Stimulated activated CD4-positive, alpha-beta T cell treated with anti-CD3 and anti-CD28 coated beads, Interleukin-2, amount 100 ng/mL, for 4 hours (primary cell): ENCODE measurements around the gene XPR1.
"Not testable (repeated sequence)": the region's sequence is repeated elsewhere in the genome, so short reads cannot be mapped to it uniquely, and the experiment has no call there.

Source experiments
- DNase-seq: peaks from one replicate; pipeline ENCODE4 v3.0.0-alpha.2; 2020; ENCODE audit warnings: low read depth

Gene XPR1

GRCh38 chr1:180722586-180722985, 90.8 kb downstream of the XPR1 start:
- no peak for DNase-seq

GRCh38 chr1:180724055-180724454, 92.2 kb downstream of the XPR1 start:
- DNase-seq: no peak

GRCh38 chr1:180726024-180726423, 94.2 kb downstream of the XPR1 start:
- DNase-seq: not testable (repeated sequence)

DNA sequence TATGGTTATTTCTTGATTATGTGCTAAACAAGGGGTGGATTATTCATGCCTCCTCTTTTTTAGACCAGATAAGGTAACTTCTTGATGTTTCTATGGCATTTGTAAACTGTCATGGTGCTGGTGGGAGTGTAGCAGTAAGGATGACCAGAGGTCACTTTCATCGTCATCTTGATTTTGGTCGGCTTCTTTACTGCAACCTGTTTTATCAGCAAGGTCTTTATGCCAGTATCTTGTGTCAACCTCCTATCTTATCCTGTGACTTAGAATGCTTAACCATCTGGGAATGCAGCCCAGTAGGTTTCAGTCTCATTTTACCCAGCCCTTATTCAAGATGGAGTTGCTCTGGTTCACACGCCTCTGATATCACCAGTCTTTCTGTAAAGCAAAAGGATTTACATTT, 95.9 kb downstream of the XPR1 start:
- not testable (repeated sequence) for DNase-seq

DNA sequence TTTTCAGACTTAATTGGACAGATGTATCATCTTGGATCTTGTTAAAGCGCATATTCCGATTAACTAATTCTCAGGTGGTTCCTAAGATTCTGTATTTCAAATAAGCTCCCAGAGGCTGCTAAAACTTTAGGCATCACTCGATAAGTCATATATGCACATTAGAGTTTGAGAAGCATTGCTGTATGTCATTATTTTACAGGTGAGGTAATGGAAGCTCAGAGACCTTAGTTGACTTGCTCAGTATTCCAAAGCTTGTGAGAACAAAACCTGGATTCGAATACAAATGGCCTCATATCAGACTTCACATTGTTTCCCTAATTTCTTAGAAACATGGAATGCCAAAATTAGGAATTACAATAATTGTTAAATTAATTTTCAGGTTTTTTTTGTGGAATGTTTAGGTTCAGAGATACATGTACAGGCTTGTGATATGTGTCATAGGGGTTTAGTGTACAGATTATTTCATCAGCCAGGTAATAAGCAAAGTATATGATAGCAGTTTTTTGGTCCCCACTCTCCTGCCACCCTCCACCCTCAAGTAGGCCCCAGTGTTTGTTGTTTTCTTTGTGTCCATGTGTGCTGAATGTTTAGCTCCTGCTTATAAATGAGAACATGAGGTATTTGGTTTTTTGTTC, 96.8 kb downstream of the XPR1 start:
- DNase-seq: no peak

DNA sequence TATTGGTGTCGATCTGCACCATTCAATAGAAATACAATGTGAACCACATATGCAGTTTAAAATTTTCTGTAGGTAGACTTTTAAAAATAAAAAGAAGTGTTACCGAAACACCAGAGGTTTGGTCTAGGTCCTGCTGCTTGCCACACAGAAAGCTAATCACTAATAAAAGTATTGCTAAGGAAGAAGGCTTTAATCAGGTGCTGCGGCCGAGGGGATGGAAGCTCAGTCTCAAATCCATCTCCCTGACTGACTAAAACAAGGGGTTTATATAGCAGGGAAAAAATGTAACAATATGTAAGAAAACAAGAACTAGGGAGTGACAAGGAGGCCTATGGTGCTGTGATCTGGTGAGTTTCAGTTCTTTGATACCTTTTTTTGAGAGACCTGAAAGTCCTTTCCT, 99.3 kb downstream of the XPR1 start:
- DNase-seq: no peak

DNA sequence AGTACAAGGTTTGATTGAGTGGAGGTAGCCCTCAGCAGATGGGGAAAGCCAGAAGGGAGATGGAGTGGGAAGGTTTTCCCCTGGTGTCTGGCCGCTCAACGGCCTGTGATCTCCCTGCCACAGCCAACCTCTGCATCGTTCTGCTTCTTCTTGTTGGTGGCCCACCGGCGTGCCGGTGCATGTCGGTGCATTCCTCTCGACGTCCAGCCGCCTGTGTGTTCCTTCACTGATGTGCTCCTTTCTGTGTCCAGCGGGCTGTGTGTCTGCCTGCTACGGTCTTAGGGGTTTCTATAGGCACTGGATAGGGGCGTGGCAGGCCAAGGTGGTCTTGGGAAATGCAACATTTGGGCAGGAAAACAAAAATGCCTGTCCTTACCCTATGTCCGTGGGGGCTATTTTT, 101.0 kb downstream of the XPR1 start:
- DNase-seq: no peak

GRCh38 chr1:180734366-180734765, 102.5 kb downstream of the XPR1 start:
- DNase-seq: no peak

DNA sequence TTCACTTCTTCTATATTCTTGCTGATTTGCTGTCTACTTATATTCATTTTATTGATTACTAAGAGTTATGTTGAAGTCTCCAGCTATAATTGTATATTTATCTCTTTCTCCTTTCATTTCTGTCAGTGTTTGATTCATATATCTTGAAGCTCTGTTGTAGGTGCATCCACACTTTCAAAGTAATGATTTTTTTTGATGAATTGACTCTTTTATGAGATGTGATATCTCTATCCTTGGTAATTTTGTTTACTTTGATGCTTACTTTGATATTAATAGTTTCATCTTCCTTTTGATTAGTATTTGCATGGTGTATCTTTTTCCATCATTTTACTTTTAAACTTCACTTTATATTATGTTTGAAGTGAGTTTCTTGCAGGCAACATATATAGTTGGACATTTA, 110.8 kb downstream of the XPR1 start:
- DNase-seq: no peak

DNA sequence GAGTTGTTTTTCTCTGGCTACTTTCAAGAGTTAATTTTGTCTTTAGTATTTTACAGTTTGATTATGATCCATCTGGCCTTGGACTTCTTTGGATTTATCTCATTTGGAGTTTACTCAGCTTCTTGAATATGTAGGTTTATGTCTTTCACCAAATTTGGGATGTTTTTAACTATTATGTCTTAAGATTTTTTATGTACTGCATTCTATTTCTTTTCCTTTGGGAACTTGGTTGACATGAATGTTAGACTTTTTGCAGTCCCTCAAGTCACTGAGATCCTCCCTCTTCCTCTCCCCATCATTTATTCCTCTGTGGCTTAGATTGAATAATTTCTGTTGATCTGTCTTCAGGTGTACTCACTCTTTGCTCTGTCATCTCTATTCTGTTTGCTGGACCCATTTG, 112.0 kb downstream of the XPR1 start:
- DNase-seq: no peak

- DNase-seq: no peak
Measured at GRCh38 chr1:180745098-180745497, 113.3 kb downstream of the XPR1 start.

GRCh38 chr1:180751921-180752320, 120.1 kb downstream of the XPR1 start:
- no peak for DNase-seq

DNA sequence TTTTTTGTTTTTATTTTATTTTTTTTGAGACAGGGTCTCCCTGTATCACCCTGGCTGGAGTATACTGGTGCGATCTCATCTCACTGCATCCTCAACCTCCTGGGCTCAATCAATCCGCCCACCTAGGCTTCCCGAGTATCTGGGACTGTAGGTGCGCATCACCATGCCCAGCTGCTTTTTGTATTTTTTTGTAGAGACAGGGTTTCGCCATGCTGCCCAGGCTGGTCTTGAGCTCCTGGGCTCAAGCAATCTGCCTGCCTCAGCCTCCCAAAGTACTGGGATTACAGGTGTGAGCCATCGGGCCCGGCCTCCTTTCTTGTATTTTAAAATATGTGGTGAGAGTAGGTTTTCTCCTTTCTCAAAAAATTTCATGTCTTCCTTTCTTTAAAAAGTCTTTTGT, 122.6 kb downstream of the XPR1 start:
- no peak for DNase-seq

- DNase-seq: no peak
Measured at GRCh38 chr1:180757657-180758056, 125.8 kb downstream of the XPR1 start.

- DNase-seq: no peak
Measured at GRCh38 chr1:180762796-180763195, 131.0 kb downstream of the XPR1 start.

DNA sequence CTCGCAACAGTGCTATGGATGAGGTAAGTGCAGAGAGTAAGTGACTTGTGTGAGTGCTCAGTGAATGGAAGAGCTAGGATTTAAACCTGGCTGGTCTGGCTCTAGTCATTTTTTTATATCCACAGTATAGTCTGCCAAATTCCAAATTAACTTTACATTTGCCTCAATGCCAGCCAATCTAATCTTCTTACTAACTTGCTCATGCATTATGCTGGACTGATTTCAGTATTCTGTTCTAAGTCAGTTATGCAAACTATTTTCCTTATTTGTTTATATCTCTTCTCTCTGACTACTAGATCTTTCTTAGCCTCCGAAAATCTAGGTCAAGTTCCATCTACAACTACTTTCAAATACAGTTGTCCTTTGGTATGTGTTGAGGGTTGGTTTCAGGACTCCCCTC, 133.3 kb downstream of the XPR1 start:
- no peak for DNase-seq

GRCh38 chr1:180769889-180770288, 138.1 kb downstream of the XPR1 start:
- no peak for DNase-seq

- no peak for DNase-seq
Measured at GRCh38 chr1:180773210-180773865, 141.5 kb downstream of the XPR1 start.

DNA sequence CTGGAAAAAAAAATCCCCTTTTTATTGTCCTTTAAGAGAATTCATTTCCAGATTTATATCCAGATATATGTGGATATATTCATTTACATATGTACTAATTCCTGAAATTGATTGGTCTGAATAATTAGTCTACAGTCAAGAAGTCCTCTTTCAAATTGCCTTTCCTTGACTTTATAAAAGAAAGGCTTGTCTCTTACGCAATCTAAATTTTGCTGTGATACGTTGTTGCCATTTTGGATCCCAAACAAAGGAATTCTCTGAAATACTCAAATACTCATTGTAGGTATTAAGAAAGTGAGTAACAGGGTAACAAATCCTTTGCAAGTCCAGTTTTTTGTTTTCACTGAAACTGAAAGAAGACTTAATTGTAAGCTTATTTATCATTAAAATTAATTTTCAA, 144.0 kb downstream of the XPR1 start:
- DNase-seq: no peak

- no peak for DNase-seq
Measured at GRCh38 chr1:180777072-180777689, 145.4 kb downstream of the XPR1 start.

- no peak for DNase-seq
Measured at GRCh38 chr1:180778782-180779398, 147.1 kb downstream of the XPR1 start.

- DNase-seq: no peak
Measured at GRCh38 chr1:180779584-180779983, 147.8 kb downstream of the XPR1 start.

DNA sequence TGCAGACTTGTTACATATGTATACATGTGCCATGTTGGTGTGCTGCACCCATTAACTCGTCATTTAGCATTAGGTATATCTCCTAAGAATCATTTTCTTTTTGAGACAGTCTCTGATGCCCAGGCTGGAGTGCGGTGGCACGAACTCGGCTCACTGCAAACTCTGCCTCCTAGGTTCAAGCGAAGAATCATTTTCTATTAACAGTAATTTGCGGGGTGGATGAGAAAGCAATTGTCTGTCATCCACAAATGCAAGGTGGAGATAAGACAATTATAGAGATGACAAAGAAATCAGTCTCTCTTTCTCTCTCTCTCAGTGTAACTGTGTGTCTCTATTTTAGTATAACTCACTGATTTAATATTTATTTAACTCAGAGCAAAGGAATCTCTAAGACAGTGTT, 149.9 kb downstream of the XPR1 start:
- no peak for DNase-seq
